Endothelial cell of umbilical vein (primary cell): ENCODE data around the gene BTNL9. TPM values are rescaled to one million over a fixed set of nuclear protein-coding genes. Genes with fewer than 3 reads are reported as not detected.

Source experiments
- BruUV-seq: library from RNA; stranded (reverse); fragments of 400-500 nt; replicated peaks from 2 replicates; lab custom pipeline; 2021; lab: Mats Ljungman, UMichigan
- CTCF ChIA-PET: fragments of 300-600, 350-600 bp; sonication (Branson Sonifier 250); formaldehyde crosslinking; loops from one replicate; lab custom pipeline; 2021; ENCODE audit warnings: antibody characterized with exemption, inconsistent platforms; lab: Charles Lee
- POLR2A ChIA-PET: fragments of 300-600, 350-600 bp; sonication (Branson Sonifier 250); formaldehyde crosslinking; loops from one replicate; lab custom pipeline; 2021; ENCODE audit warnings: antibody characterized with exemption, inconsistent platforms; lab: Charles Lee
- DNase-seq: peaks from one replicate; pipeline ENCODE4 v3.0.0-alpha.2; 2011; ENCODE audit warnings: low read depth, low spot score
- FAIRE-seq: peaks from 2 replicates; lab custom pipeline; 2011; peaks lifted over from hg19 to GRCh38; lab: Jason Lieb, UNC
- H2AFZ ChIP-seq: 2 replicates; pipeline ENCODE4 v1.6.0; 2012; ENCODE audit warnings: low read depth, low read length, control low read depth, inconsistent platforms
- H3K27ac ChIP-seq: 2 replicates; pipeline ENCODE4 v1.5.1; 2011; ENCODE audit warnings: low read depth, mild to moderate bottlenecking, control low read depth, low read length, moderate library complexity; ENCODE audit not compliant: insufficient read depth
- H3K27me3 ChIP-seq, 2 experiments: 2 replicates each; pipeline versions ENCODE4 v1.6.0 to v1.6.1; 2011; ENCODE audit warnings: low read length in 2 of 2, mixed read lengths in 1 of 2; ENCODE audit not compliant: control insufficient read depth in 2 of 2, insufficient read depth in 2 of 2
- H3K36me3 ChIP-seq, 2 experiments: 2 replicates in 1 of 2; 3 replicates in 1 of 2; pipeline ENCODE4 v1.5.1; 2011; ENCODE audit warnings: low read length in 2 of 2, mild to moderate bottlenecking in 1 of 2, moderate library complexity in 1 of 2; ENCODE audit not compliant: control insufficient read depth in 2 of 2, insufficient read depth in 2 of 2; ENCODE audit errors: extremely low read depth in 1 of 2
- H3K4me1 ChIP-seq: 3 replicates; pipeline ENCODE4 v1.5.1; 2011; ENCODE audit warnings: mild to moderate bottlenecking, low read length; ENCODE audit not compliant: control insufficient read depth, insufficient read depth; ENCODE audit errors: extremely low read depth
- H3K4me2 ChIP-seq: 2 replicates; pipeline ENCODE4 v1.6.1; 2011; ENCODE audit warnings: low read length, control low read depth, mixed read lengths; ENCODE audit not compliant: insufficient read depth
- H3K4me3 ChIP-seq, 3 experiments: fragments of 200-600 bp in 1 of 3; sonication (generic), shearing (Covaris generic) in 1 of 3; replicated peaks in 1 of 3; 2 replicates each; pipeline ENCODE4 v1.5.1; 2011 to 2016; ENCODE audit warnings: control low read depth in 3 of 3, low read length in 3 of 3, mild to moderate bottlenecking in 2 of 3, inconsistent platforms in 1 of 3, low read depth in 1 of 3, moderate library complexity in 1 of 3; ENCODE audit not compliant: insufficient read depth in 1 of 3
- H3K79me2 ChIP-seq: 2 replicates; pipeline ENCODE4 v1.6.0; 2012; ENCODE audit warnings: low read length, inconsistent platforms; ENCODE audit not compliant: control insufficient read depth, insufficient read depth
- H3K9ac ChIP-seq: replicated peaks from 2 replicates; pipeline ENCODE3; 2011; ENCODE audit warnings: low read length, control low read depth; ENCODE audit not compliant: insufficient read depth; ENCODE audit errors: extremely low read depth
- H3K9me1 ChIP-seq: replicated peaks from 3 replicates; pipeline ENCODE4 v1.6.0; 2011; ENCODE audit warnings: mild to moderate bottlenecking, low read length; ENCODE audit not compliant: control insufficient read depth, insufficient read depth; ENCODE audit errors: extremely low read depth
- H3K9me3 ChIP-seq: replicated peaks from 2 replicates; pipeline ENCODE4 v1.5.1; 2012; ENCODE audit warnings: low read length, inconsistent platforms; ENCODE audit not compliant: control insufficient read depth, insufficient read depth
- H4K20me1 ChIP-seq: replicated peaks from 2 replicates; pipeline ENCODE3; 2011; ENCODE audit warnings: mild to moderate bottlenecking, low read length; ENCODE audit not compliant: control insufficient read depth, insufficient read depth; ENCODE audit errors: extremely low read depth
- EZH2 ChIP-seq: IDR thresholded peaks from 2 replicates; pipeline ENCODE4 v1.6.1; 2012; ENCODE audit warnings: borderline replicate concordance, low read depth, mild to moderate bottlenecking, moderate library complexity, low read length, inconsistent platforms; ENCODE audit not compliant: severe bottlenecking
- FOS ChIP-seq: IDR thresholded peaks from 2 replicates; pipeline ENCODE4 v1.6.1; 2011; ENCODE audit warnings: mild to moderate bottlenecking, low read length, moderate library complexity, borderline replicate concordance; ENCODE audit not compliant: insufficient read depth
- JUN ChIP-seq: IDR thresholded peaks from 2 replicates; pipeline ENCODE4 v1.6.1; 2011; ENCODE audit warnings: borderline replicate concordance, low read depth; ENCODE audit not compliant: insufficient read length, insufficient read depth
- MYC ChIP-seq: IDR thresholded peaks from one replicate; pipeline ENCODE4 v1.6.1; 2011; ENCODE audit warnings: mild to moderate bottlenecking, low read depth, low read length
- POLR2AphosphoS5 ChIP-seq: IDR thresholded peaks from 2 replicates; pipeline ENCODE4 v1.6.1; 2012; ENCODE audit warnings: low read depth, mild to moderate bottlenecking, control low read depth, low read length, moderate library complexity; ENCODE audit not compliant: insufficient read depth
- dilution Hi-C: fragments of 300-500 bp; cut with MboI; formaldehyde crosslinking; loops from one replicate; pipeline ENCODE4 v1.15.0; 2019; ENCODE audit warnings: low sequenced_read_pairs; ENCODE audit not compliant: extremely low pct_ligation_motif_present
- intact Hi-C: fragments of 100-400 bp; cut with micrococcal nuclease; formaldehyde crosslinking; loops from one replicate; pipeline ENCODE4 v1.10.0; 2022
- microRNA-seq: library from miRNA; unstranded; fragments of <30 nt; microRNA quantifications from one replicate; pipeline ENCODE4 v1.2.0, GENCODE V29; 2021; ENCODE audit warnings: borderline number of aligned reads, borderline replicate concordance
- polyA plus RNA-seq, 4 experiments: library from polyadenylated mRNA; depleted of rRNA in 3 of 4; stranded (reverse) in 3 of 4; unstranded in 1 of 4; fragments of >200 nt; gene quantifications; 2 replicates each; pipeline versions ENCODE4 v1.2.1 to v1.2.3, GENCODE V29; 2011 to 2012; ENCODE audit warnings: missing spikeins in 1 of 4
- small RNA-seq: library from RNA; depleted of rRNA; stranded (forward); fragments of <200 nt; gene quantifications from one replicate; pipeline ENCODE3, GENCODE V24; 2012; ENCODE audit warnings: low replicate concordance, low read depth; ENCODE audit not compliant: insufficient read depth, insufficient read length
- total RNA-seq: library from RNA; stranded (reverse); gene quantifications from 2 replicates; pipeline ENCODE4 v1.2.3, GENCODE V29; 2021
- TF ChIP-seq, protein P1 (sequence below): IDR thresholded peaks from 2 replicates; pipeline ENCODE4 v1.6.1; 2011; ENCODE audit not compliant: insufficient read depth, insufficient read length

BTNL9 gene
- total and polyA plus RNA-seq, 2 donors (not counting 3 experiments of a cell fraction or from before 2014, with no cell fraction given) = 0.13 to 0.33 TPM

GRCh38 chr5:181109489-181110013, 69.5 kb downstream of the BTNL9 start:
- H4K20me1 ChIP-seq = no peaks in the 10 kb centered on the region
- FAIRE-seq (no peak), DNase-seq (no peak)
- H3K79me2 ChIP-seq = no peaks in the 10 kb centered on the region
- ChIA-PET CTCF (interaction anchor here (1.0 kb wide), 1 partner anchor 10 kb away, joined by 3 read pairs; no protein-coding TSS in a partner anchor), POLR2A (no interaction called here)
- no peaks in the 10 kb centered on the region for H3K9me1 ChIP-seq
- no peak overlapping the region for H3K9ac ChIP-seq
- H3K4me1 ChIP-seq = no peaks in the 10 kb centered on the region
- H3K36me3 ChIP-seq = no peaks in the 10 kb centered on the region
- BruUV-seq = no TSS peak
- H2AFZ ChIP-seq = no peak overlapping the region
- intact Hi-C loops (no loop called here), dilution Hi-C loops (no loop called here)
- H3K4me2 ChIP-seq = no peak overlapping the region
- H3K9me3 ChIP-seq = no peaks in the 10 kb centered on the region
- H3K27me3 ChIP-seq = peaks cover 10 to 13% of the 10 kb centered on the region in 2 experiments
- no peak overlapping the region for H3K4me3 ChIP-seq
- H3K27ac ChIP-seq = no peak overlapping the region
- TF ChIP-seq MYC (no peak), EZH2 (no peak)

DNA sequence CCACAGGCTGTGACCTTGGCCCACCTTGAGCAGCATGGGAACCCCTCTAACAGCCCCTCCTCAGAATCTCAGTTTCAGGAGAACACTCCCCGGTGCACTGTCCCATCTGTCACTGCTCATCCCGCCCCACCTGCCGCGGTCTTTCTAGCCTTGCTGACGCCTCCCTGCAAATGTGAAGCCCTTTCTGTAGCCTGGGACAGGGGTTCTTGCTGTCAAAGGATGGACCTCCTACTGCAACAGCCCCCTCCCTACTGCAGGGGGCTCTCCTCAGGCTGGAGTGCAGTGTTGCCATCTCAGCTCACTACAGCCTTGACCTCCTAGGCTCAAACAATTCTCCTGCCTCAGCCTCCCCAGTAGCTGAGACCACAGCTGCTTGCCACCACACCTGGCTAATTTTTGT, 70.9 kb downstream of the BTNL9 start:
- no peaks in the 10 kb centered on the region for H3K9me1 ChIP-seq
- no peak overlapping the region for H3K4me2 ChIP-seq
- H3K9me3 ChIP-seq = no peaks in the 10 kb centered on the region
- DNase-seq (no peak), FAIRE-seq (peak; percentile 26)
- no peak overlapping the region for H3K9ac ChIP-seq
- TF ChIP-seq MYC (no peak), JUN (no peak), FOS (no peak), POLR2AphosphoS5 (no peak), EZH2 (no peak)
- TF ChIP-seq, protein P1, sequence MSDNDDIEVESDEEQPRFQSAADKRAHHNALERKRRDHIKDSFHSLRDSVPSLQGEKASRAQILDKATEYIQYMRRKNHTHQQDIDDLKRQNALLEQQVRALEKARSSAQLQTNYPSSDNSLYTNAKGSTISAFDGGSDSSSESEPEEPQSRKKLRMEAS = no peak
- peaks cover 15 to 27% of the 10 kb centered on the region in 2 experiments for H3K27me3 ChIP-seq
- H4K20me1 ChIP-seq = no peaks in the 10 kb centered on the region
- peaks cover 4% of the 10 kb centered on the region for H3K4me1 ChIP-seq
- H2AFZ ChIP-seq = no peak overlapping the region
- dilution Hi-C loops (no loop called here), intact Hi-C loops (no loop called here)
- H3K4me3 ChIP-seq = no peak overlapping the region
- no TSS peak for BruUV-seq
- no peaks in the 10 kb centered on the region for H3K36me3 ChIP-seq
- H3K79me2 ChIP-seq = no peaks in the 10 kb centered on the region
- CTCF ChIA-PET = no interaction called here
- H3K27ac ChIP-seq = no peak overlapping the region
- POLR2A ChIA-PET = no interaction called here

Small RNAs within 50 kb of the gene (microRNA-seq; reads per million reads assigned to microRNA genes)
- gene MIR8089 = not detected

Small RNAs within 50 kb of the gene (small RNA-seq; reads per million reads assigned to genes)
- gene MIR8089 (not detected), gene RNU6-1036P (not detected)

Other genes starting within 250 kb of the BTNL9 start
- 108 and 123 TPM in 2 replicates for gene MGAT1, start 237.5 kb upstream of the BTNL9 start, total RNA-seq
- 126 and 153 TPM in 2 replicates for gene MGAT1, start 237.5 kb upstream of the BTNL9 start, polyA plus RNA-seq
- 14.6 and 19.7 TPM in 2 replicates for gene ZFP62, start 179.0 kb upstream of the BTNL9 start, total RNA-seq
- gene ZFP62, start 179.0 kb upstream of the BTNL9 start, polyA plus RNA-seq = 3.3 and 3.7 TPM in 2 replicates
- gene BTNL8, start 141.1 kb upstream of the BTNL9 start, total RNA-seq = not detected in 2 replicates
- not detected in 2 replicates for gene BTNL8, start 141.1 kb upstream of the BTNL9 start, polyA plus RNA-seq
- gene BTNL3, start 51.4 kb upstream of the BTNL9 start, total RNA-seq = not detected in 2 replicates
- gene BTNL3, start 51.4 kb upstream of the BTNL9 start, polyA plus RNA-seq = not detected in 2 replicates
- gene OR2V1, start 90.9 kb downstream of the BTNL9 start, total RNA-seq = not detected in 2 replicates
- gene OR2V1, start 90.9 kb downstream of the BTNL9 start, polyA plus RNA-seq = not detected in 2 replicates
- gene OR2V2, start 107.3 kb downstream of the BTNL9 start, total RNA-seq = not detected in 2 replicates
- gene OR2V2, start 107.3 kb downstream of the BTNL9 start, polyA plus RNA-seq = not detected in 2 replicates
- 3.4 and 4.1 TPM in 2 replicates for gene TRIM7, start 164.9 kb downstream of the BTNL9 start, total RNA-seq
- 2.2 and 2.7 TPM in 2 replicates for gene TRIM7, start 164.9 kb downstream of the BTNL9 start, polyA plus RNA-seq
- 17.3 and 19.9 TPM in 2 replicates for gene TRIM41, start 183.0 kb downstream of the BTNL9 start, total RNA-seq
- 11.2 and 12.8 TPM in 2 replicates for gene TRIM41, start 183.0 kb downstream of the BTNL9 start, polyA plus RNA-seq
- 1,910 and 2,029 TPM in 2 replicates for gene RACK1, start 203.6 kb downstream of the BTNL9 start, total RNA-seq
- 5,629 and 5,870 TPM in 2 replicates for gene RACK1, start 203.6 kb downstream of the BTNL9 start, polyA plus RNA-seq
- 9.6 and 10.1 TPM in 2 replicates for gene TRIM52, start 220.9 kb downstream of the BTNL9 start, total RNA-seq
- 5.1 and 5.6 TPM in 2 replicates for gene TRIM52, start 220.9 kb downstream of the BTNL9 start, polyA plus RNA-seq